ENCODE data around the gene PRDM16. TPM values are rescaled to one million over a fixed set of nuclear protein-coding genes. Genes with fewer than 3 reads are reported as not detected.
A peak's percentile ranks its signal among the peaks of the same experiment; 100 is the strongest.

PRDM16 gene
- polyA plus RNA-seq, 3 donors, result not detected

- intact Hi-C loops (cut with micrococcal nuclease), result no loop called here
- Histone ChIP-seq H3K4me3 (replicated peaks in 1 of 3; ENCODE audit: low read depth in 2 of 3, low read length in 3 of 3) (no peak overlapping the region), H3K27ac (ENCODE audit: low read depth in 1 of 2, low read length in 2 of 2) (no peak overlapping the region), H4K20me1 (ENCODE audit: insufficient read depth, low read length) (no peaks in the 10 kb centered on the region), H3K4me1 (ENCODE audit: control insufficient read depth in 1 of 2, insufficient read depth in 2 of 2, low read length in 2 of 2) (no peaks in the 10 kb centered on the region), H2AFZ (ENCODE audit: insufficient read depth, low read depth, low read length, poor library complexity, severe bottlenecking) (no peak overlapping the region), H3K9ac (ENCODE audit: insufficient read depth, low read length, poor library complexity, severe bottlenecking) (no peak overlapping the region), H3K4me2 (replicated peaks; ENCODE audit: extremely low read depth, low read length, poor library complexity, severe bottlenecking) (no peak overlapping the region), H3K79me2 (ENCODE audit: insufficient read depth, low read length) (no peaks in the 10 kb centered on the region), H3K36me3 (replicated peaks in 1 of 2; ENCODE audit: control insufficient read depth in 1 of 2, insufficient read depth in 2 of 2, low read length in 2 of 2) (no peaks in the 10 kb centered on the region), H3K27me3 (ENCODE audit: control insufficient read depth in 2 of 2, insufficient read depth in 2 of 2, low read length in 2 of 2) (no peaks in the 10 kb centered on the region), H3K9me3 (replicated peaks in 1 of 2; ENCODE audit: control insufficient read depth in 1 of 2, insufficient read depth in 1 of 2, low read length in 2 of 2) (peaks cover 8 to 15% of the 10 kb centered on the region in 2 donors)
- peaks cover 4 to 15% (median 9%) of the 10 kb centered on the region in 7 donors for H3K9me3 Mint-ChIP-seq
- no peak for TF ChIP-seq CTCF (IDR thresholded peaks at IDR 0.05)
- H3K36me3 Mint-ChIP-seq, result no peaks in the 10 kb centered on the region
- no peak for DNase-seq
- no peaks in the 10 kb centered on the region for H3K4me1 Mint-ChIP-seq
- 97% methylated on average over 32 of the region's 34 CpGs for WGBS (ENCODE audit: insufficient coverage)
- no peak overlapping the region for H3K4me3 Mint-ChIP-seq
- peak overlapping the region in 1 of 7 donors; percentile 25 for H3K27ac Mint-ChIP-seq
- H3K27me3 Mint-ChIP-seq (ENCODE audit: low read depth in 3 of 3), result peaks cover 0 to 4% (median 2%) of the 10 kb centered on the region in 3 donors
These were observed 345.1 kb downstream of the PRDM16 start for GRCh38 chr1:3413975-3414710.

GRCh38 chr1:3415260-3416090, 346.5 kb downstream of the PRDM16 start:
- no peaks in the 10 kb centered on the region for H3K79me2 ChIP-seq (ENCODE audit: insufficient read depth, low read length)
- no peak overlapping the region for H3K27ac Mint-ChIP-seq
- no peaks in the 10 kb centered on the region for H3K36me3 Mint-ChIP-seq
- no peaks in the 10 kb centered on the region for H3K36me3 ChIP-seq (replicated peaks in 1 of 2; ENCODE audit: control insufficient read depth in 1 of 2, insufficient read depth in 2 of 2, low read length in 2 of 2)
- H3K27me3 Mint-ChIP-seq (ENCODE audit: low read depth in 3 of 3), result peaks cover 0 to 6% (median 2%) of the 10 kb centered on the region in 3 donors
- H3K9me3 ChIP-seq (replicated peaks in 1 of 2; ENCODE audit: control insufficient read depth in 1 of 2, insufficient read depth in 1 of 2, low read length in 2 of 2), result peaks cover 8 to 15% of the 10 kb centered on the region in 2 donors
- H3K9ac ChIP-seq (ENCODE audit: insufficient read depth, low read length, poor library complexity, severe bottlenecking), result no peak overlapping the region
- H3K4me1 ChIP-seq (ENCODE audit: control insufficient read depth in 1 of 2, insufficient read depth in 2 of 2, low read length in 2 of 2), result no peaks in the 10 kb centered on the region
- no peak overlapping the region for H3K4me3 ChIP-seq (replicated peaks in 1 of 3; ENCODE audit: low read depth in 2 of 3, low read length in 3 of 3)
- no peak overlapping the region for H3K4me3 Mint-ChIP-seq
- TF ChIP-seq CTCF (IDR thresholded peaks at IDR 0.05), result no peak
- H3K27me3 ChIP-seq (ENCODE audit: control insufficient read depth in 2 of 2, insufficient read depth in 2 of 2, low read length in 2 of 2), result no peaks in the 10 kb centered on the region
- no peak overlapping the region for H3K4me2 ChIP-seq (replicated peaks; ENCODE audit: extremely low read depth, low read length, poor library complexity, severe bottlenecking)
- H3K4me1 Mint-ChIP-seq, result no peaks in the 10 kb centered on the region
- H4K20me1 ChIP-seq (ENCODE audit: insufficient read depth, low read length), result no peaks in the 10 kb centered on the region
- H3K9me3 Mint-ChIP-seq, result peaks cover 4 to 15% (median 10%) of the 10 kb centered on the region in 7 donors
- intact Hi-C loops (cut with micrococcal nuclease), result no loop called here
- 92% methylated on average over 39 of the region's 39 CpGs for WGBS (ENCODE audit: insufficient coverage)
- H3K27ac ChIP-seq (ENCODE audit: low read depth in 1 of 2, low read length in 2 of 2), result no peak overlapping the region
- H2AFZ ChIP-seq (ENCODE audit: insufficient read depth, low read depth, low read length, poor library complexity, severe bottlenecking), result no peak overlapping the region
- DNase-seq, result no peak

Data from CD14-positive monocyte (primary cell).